NT2/D1 (cell line): ENCODE results near the gene HSD3B2.

Experiments used
- YY1 ChIP-seq: IDR thresholded peaks from 2 replicates; pipeline ENCODE4 v1.6.1; 2011; ENCODE audit not compliant: insufficient read length, insufficient read depth
- ZNF274 ChIP-seq: IDR thresholded peaks from 2 replicates; pipeline ENCODE4 v1.6.1; 2011; ENCODE audit warnings: mild to moderate bottlenecking, low read depth, low read length

GRCh38 chr1:119429687-119430086 is 14.7 kb downstream of the HSD3B2 start:
- TF ChIP-seq ZNF274 (no peak), YY1 (no peak)
